KOPT-K1 (cell line): ENCODE data around the gene NDOR1.
A peak's percentile ranks its signal among the peaks of the same experiment; 100 is the strongest.
"Not testable (repeated sequence)": the region's sequence is repeated elsewhere in the genome, so short reads cannot be mapped to it uniquely, and the experiment has no call there.

Experiments
- H3K27ac ChIP-seq: fragments of 200-600 bp; sonication (generic); 2 replicates; pipeline ENCODE4 v1.5.1; 2016; ENCODE audit warnings: antibody characterized with exemption, mild to moderate bottlenecking, low read depth, low read length; ENCODE audit not compliant: poor library complexity, severe bottlenecking
- H3K36me3 ChIP-seq: fragments of 200-600 bp; sonication (generic); 2 replicates; pipeline ENCODE4 v1.5.1; 2017; ENCODE audit warnings: antibody characterized with exemption, mild to moderate bottlenecking, low read length, moderate library complexity; ENCODE audit not compliant: insufficient read depth
- H3K9me3 ChIP-seq: fragments of 200-600 bp; sonication (generic); 2 replicates; pipeline ENCODE4 v1.5.1; 2017; ENCODE audit warnings: antibody characterized with exemption, low read length, mild to moderate bottlenecking; ENCODE audit not compliant: insufficient read depth, poor library complexity, severe bottlenecking

NDOR1 gene

DNA sequence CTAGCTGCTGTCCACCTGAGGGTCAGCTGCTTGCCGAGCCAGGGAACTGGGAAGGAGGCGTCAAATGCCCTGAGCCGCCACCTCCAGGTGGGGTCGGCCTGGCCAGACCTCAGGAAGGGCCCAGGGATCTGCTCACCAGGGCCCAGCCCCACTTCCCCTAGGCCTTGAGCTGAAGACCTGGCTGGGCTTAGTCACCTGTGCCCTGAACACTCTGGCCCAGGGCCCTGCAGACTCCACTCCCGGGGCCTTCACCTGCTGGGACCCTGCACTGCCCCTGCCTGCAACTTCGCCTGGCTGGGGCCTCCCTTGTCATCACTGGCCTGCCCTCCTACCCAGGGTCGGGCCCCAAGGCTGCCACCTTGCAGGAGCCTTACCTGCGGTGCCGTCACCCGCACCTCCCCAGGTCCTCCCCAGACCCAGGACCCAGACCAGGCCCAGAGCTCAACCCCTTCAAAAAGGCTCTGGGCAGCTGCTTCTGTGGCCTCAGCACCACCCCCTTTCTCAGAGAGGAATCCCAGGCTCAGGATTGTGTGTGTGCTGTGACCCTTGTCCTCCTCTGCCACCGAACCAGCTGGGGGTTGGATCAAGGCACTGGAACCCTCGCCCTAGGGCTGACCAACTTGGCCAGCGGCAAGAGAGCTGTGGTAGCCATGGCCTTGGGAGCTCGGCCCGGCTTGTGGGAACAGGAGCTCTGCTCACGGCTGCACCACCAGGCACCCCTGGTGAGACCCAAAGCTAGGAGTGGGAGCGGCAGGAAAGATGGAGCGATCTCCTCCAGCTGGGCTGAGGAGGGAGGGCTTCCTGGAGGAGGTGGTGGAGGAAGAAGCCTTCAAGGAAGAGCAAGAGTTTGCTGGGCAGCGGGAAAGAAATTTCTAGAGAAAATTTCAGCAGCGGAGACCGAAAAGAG lies 48.5 kb downstream of the NDOR1 start:
- H3K9me3 ChIP-seq = no peaks in the 10 kb centered on the region
- peaks cover 14% of the 10 kb centered on the region; the same call in 1 of the 2 replicates for H3K36me3 ChIP-seq
- no peak overlapping the region for H3K27ac ChIP-seq

DNA sequence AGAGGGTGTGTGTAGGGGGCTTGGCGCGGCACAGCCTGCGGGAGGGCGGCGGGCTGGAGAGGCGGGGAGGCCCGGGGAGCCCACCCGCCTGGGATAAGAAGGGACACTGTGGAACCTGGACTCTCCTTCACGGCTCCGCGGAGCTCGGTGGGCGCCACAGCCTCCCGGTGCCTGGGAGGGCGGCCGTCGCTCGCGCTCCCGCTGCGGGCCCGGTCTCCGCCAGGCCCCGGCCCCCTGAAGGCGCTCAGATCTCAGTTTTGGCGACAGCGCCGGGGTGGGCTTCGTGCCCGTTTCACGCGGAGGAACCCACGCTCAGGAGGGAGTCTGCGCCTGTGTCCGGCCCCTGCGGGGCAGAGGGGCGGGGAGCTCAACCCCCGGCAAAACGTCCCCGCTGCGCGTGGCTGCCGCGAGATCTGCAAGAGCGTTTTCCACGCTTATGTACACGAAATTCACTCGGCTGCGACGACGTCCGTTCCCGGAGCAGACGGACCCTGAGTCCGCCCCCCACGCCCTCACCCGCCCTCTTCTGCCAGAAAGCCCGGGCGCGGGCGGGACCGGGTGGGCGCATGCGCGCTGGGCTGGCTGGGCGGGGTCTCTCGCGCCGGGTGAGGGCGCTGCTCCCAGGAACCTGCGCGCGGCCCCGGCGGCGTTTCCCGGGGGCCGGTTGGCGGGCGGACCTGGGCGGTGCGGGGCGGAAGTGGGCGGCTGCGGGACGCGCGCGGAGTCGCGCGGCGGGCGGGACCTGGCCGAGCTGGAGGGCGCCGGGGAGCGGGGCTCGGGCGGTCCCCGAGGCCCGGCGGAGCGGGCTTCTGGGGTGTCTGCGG lies 49.3 kb downstream of the NDOR1 start, which contains the start of gene NELFB:
Gene NELFB, plus strand, starts transcription at position 704 of the 824 bp plus-strand sequence.
- no peaks in the 10 kb centered on the region for H3K9me3 ChIP-seq
- H3K36me3 ChIP-seq = peaks cover 19% of the 10 kb centered on the region; the same call in 1 of the 2 replicates
- peak within 1 kb of the TSS; percentile 69 for H3K27ac ChIP-seq

DNA sequence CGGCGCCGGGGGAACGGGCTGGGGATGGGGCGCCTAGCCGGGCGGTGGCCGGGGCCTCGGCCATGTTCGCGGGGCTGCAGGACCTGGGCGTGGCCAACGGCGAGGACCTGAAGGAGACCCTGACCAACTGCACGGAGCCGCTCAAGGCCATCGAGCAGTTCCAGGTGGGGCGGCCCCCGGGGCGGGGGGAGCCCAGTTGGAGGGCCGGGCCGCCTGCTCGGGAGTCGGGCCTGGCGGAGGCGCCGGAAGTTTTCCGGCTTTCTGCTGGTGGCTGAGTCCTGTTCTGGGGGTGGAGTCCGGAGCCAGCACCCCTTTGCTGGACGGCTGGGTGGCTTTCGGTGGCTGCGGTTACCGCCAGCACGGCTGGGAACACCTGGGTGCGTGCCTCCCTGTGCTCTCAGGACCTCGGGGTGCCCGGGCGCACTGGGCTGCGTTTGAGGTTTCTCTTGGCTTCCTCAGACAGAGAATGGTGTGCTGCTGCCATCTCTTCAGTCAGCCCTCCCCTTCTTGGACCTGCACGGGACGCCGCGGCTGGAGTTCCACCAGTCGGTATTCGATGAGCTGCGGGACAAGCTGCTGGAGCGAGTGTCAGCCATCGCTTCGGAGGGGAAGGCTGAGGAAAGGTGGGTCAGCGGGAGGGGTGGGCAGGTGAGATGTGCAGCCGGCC lies 50.1 kb downstream of the NDOR1 start:
- H3K9me3 ChIP-seq = no peaks in the 10 kb centered on the region
- H3K27ac ChIP-seq = peak overlapping the region; percentile 69
- peaks cover 19% of the 10 kb centered on the region; the same call in 1 of the 2 replicates for H3K36me3 ChIP-seq

DNA sequence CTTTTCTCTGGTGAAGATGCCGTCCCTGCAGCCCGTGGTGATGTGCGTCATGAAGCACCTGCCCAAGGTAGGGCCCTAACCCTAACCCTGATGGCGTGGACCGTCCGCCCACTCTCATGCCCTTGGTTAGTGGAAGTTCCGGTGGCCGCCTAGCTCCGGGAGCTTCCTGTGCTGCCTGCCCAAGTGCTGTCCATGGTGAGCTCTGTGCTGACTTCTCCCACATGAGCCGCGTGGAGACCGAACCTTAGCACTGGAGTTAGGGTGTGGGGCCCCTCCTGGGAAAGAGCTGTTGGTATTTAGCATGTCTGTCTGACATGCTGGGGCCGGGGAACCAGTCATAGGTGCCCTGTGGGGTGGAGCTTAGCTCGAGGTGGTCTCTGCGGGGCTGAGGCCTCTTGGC lies 50.9 kb downstream of the NDOR1 start:
- Histone ChIP-seq H3K36me3 (peaks cover 19% of the 10 kb centered on the region; the same call in 1 of the 2 replicates), H3K9me3 (no peaks in the 10 kb centered on the region), H3K27ac (no peak overlapping the region)

DNA sequence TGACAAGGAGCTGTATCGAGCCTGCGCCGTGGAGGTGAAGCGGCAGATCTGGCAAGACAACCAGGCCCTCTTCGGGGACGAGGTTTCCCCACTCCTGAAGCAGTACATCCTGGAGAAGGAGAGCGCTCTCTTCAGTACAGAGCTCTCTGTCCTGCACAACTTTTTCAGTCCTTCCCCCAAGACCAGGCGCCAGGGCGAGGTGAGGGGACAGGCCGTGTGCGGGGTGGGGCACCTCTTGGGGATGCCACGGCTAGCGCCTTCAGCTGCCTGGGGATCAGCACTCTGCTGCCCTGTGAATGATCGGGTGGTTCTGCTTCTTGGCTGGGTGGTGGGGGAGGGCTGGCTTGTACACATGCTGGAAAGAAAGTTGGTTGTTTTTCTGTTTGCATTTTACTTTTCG lies 51.4 kb downstream of the NDOR1 start:
- H3K9me3 ChIP-seq = no peaks in the 10 kb centered on the region
- H3K27ac ChIP-seq = no peak overlapping the region
- peaks cover 19% of the 10 kb centered on the region; the same call in 1 of the 2 replicates for H3K36me3 ChIP-seq

DNA sequence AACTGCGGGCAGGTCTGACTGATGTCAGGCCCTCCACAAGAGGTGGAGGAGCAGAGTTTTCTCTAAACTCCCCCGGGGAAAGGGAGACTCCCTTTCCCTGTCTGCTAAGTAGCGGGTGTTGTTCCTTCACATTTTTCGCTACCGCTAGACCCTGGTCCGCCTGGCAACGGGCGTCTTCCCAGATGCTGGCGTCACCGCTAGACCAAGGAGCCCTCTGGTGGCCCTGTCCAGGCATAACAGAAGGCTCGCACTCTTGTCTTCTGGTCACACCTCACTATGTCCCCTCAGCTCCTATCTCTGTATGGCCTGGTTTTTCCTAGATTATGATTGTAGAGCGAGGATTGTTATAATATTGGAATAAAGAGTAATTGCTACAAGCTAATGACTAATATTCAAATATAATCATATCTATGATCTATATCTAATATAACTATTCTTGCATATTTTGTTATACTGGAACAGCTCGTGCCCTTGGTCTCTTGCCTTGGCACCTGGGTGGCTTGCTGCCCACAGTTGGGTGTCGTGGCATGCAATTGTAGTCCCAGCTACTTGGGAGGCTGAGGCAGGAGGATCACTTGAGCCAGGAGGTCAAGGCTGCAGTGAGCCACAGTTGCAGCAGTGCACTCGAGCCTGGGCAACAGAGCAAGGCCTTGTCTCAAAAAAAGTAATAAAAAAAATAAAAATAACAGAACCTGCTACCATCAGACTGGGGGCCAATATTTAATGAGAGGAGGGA lies 56.8 kb downstream of the NDOR1 start:
- not testable (repeated sequence) for H3K9me3 ChIP-seq, H3K27ac ChIP-seq
- H3K36me3 ChIP-seq = peaks cover 45% of the 10 kb centered on the region

DNA sequence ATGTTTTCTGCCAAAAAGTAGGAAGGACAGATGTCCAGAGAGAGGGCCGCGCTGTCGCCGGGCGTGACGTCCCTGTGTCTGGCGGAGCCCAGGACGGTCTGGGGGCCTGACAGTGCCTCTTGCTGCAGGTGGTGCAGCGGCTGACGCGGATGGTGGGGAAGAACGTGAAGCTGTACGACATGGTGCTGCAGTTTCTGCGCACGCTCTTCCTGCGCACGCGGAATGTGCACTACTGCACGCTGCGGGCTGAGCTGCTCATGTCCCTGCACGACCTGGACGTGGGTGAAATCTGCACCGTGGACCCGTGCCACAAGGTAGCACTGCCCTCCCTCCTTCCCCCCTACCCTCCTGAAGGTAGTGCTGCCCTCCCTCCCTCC lies 57.4 kb downstream of the NDOR1 start:
- Histone ChIP-seq H3K27ac (no peak overlapping the region), H3K36me3 (peaks cover 49% of the 10 kb centered on the region), H3K9me3 (no peaks in the 10 kb centered on the region)

DNA sequence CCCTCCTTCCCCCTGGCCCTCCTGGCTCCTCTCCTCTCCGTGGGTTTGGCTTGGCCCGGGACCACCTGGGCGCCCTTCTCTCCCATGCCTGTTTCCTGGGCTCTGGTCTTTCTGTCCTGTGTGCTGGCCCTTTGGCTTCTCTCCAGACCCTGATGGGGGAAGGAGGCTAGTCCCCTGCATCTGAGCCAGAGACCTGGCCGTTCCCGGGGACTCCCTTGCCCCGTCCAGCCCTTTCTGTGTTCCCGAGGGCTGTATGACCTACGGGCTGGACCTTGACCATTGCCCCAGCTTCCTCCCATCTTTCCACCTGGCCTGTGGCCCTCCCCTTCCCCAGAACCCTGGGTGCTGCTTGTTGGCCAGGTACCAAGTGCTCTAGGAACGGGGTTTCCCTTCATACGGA lies 58.0 kb downstream of the NDOR1 start:
- H3K9me3 ChIP-seq = no peaks in the 10 kb centered on the region
- peaks cover 55% of the 10 kb centered on the region for H3K36me3 ChIP-seq
- no peak overlapping the region for H3K27ac ChIP-seq

DNA sequence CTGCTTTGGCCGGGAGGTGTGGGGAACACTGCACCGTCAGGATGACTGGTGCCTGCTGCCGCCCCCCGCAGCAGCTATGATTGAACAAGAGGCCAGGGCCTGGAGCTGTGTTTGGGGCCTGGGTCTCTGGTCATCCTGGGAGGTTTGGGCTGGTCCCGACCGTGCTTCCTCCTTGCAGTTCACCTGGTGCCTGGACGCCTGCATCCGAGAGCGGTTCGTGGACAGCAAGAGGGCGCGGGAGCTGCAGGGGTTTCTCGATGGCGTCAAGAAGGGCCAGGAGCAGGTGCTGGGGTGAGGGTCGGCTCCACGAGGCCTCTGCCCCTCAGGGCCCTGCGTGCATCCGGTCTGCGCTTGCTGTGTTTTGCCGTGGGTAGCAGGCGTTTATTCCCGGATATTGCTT lies 58.6 kb downstream of the NDOR1 start:
- Histone ChIP-seq H3K9me3 (no peaks in the 10 kb centered on the region), H3K27ac (no peak overlapping the region), H3K36me3 (peaks cover 55% of the 10 kb centered on the region)

DNA sequence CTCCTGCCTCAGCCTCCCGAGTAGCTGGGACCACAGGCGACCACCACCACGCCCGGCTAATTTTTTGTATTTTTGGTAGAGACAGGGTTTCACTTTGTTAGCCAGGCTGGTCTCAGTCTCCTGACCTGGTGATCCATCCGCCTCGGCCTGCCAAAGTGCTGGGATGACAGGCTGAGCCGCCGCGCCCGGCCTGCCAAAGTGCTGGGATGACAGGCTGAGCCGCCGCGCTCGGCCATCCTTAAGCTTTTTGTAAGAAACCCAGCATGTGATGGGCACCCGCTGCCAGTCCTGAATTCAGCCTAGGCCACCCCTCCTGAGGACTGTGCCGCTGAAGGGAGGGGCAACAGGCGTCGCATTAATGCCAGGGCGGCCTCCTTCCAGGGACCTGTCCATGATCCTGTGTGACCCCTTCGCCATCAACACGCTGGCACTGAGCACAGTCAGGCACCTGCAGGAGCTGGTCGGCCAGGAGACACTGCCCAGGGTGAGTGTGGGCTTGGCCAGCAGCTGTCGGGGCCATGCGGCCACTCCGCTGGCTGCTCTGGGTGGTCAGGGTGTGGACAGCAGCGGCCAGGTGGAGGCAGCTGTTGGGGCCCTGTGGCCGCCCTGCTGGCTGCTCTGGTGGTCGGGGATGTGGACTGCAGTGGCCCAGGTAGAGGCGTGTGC lies 60.1 kb downstream of the NDOR1 start:
- Histone ChIP-seq H3K9me3 (no peaks in the 10 kb centered on the region), H3K36me3 (peaks cover 60% of the 10 kb centered on the region), H3K27ac (no peak overlapping the region)

DNA sequence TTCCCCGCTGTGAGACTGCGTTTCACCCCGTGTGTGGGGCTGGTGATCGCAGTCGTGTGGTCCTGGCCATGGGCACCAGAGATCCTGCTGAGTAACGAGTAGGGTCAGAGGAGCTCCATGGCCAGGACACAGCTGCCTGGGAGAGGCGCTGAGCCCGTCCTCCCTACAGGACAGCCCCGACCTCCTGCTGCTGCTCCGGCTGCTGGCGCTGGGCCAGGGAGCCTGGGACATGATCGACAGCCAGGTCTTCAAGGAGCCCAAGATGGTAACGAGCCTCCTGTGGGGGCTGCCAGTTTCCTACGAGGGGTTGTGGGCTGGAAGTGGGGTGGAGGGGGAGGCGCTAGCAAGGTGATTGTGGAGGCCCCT lies 60.6 kb downstream of the NDOR1 start:
- Histone ChIP-seq H3K9me3 (no peaks in the 10 kb centered on the region), H3K36me3 (peaks cover 60% of the 10 kb centered on the region), H3K27ac (no peak overlapping the region)
